WTC11 (cell line): ENCODE data around the gene KRTAP10-4.

Experiments
- CBFB ChIP-seq: sonication (generic); formaldehyde crosslinking; IDR thresholded peaks from 2 replicates; pipeline ENCODE4 v1.8.1; 2022; ENCODE audit warnings: mild to moderate bottlenecking, low read depth, missing genetic modification reagents
- CTCF ChIP-seq: fragments of 200-600 bp; IDR thresholded peaks from 2 replicates; pipeline ENCODE4 v1.8.0; 2022; ENCODE audit warnings: antibody characterized with exemption
- ELF4 ChIP-seq: sonication (generic); formaldehyde crosslinking; IDR thresholded peaks from 2 replicates; pipeline ENCODE4 v1.8.1; 2022; ENCODE audit warnings: low read depth, mild to moderate bottlenecking, moderate library complexity, missing genetic modification reagents
- FOXJ3 ChIP-seq: sonication (generic); formaldehyde crosslinking; IDR thresholded peaks from 2 replicates; pipeline ENCODE4 v1.9.0; 2021; ENCODE audit warnings: missing genetic modification reagents, mild to moderate bottlenecking, borderline replicate concordance
- MLX ChIP-seq: sonication (generic); formaldehyde crosslinking; IDR thresholded peaks from 2 replicates; pipeline ENCODE4 v1.8.1; 2023; ENCODE audit warnings: mild to moderate bottlenecking, missing genetic modification reagents, moderate library complexity
- NR1H2 ChIP-seq: sonication (generic); formaldehyde crosslinking; IDR thresholded peaks from 2 replicates; pipeline ENCODE4 v1.9.0; 2021; ENCODE audit warnings: mild to moderate bottlenecking, moderate library complexity, missing genetic modification reagents
- NR2C2 ChIP-seq: sonication (generic); formaldehyde crosslinking; IDR thresholded peaks from 2 replicates; pipeline ENCODE4 v1.8.0; 2022; ENCODE audit warnings: mild to moderate bottlenecking, missing genetic modification reagents
- NR3C1 ChIP-seq: sonication (generic); formaldehyde crosslinking; conservative IDR thresholded peaks from 2 replicates; pipeline ENCODE4 v1.8.1; 2023; ENCODE audit warnings: low read depth, mild to moderate bottlenecking, missing genetic modification reagents
- TCF7 ChIP-seq: sonication (generic); formaldehyde crosslinking; IDR thresholded peaks from 2 replicates; pipeline ENCODE4 v1.8.0; 2022; ENCODE audit warnings: mild to moderate bottlenecking, low read depth, missing genetic modification reagents, moderate library complexity
- ZNF281 ChIP-seq: sonication (generic); formaldehyde crosslinking; IDR thresholded peaks from 2 replicates; pipeline ENCODE4 v1.8.0; 2023; ENCODE audit warnings: mild to moderate bottlenecking, missing genetic modification reagents

- no peak for TF ChIP-seq CTCF
- no peak for TF ChIP-seq NR3C1 (CRISPR knock-in tag)
- no peak for TF ChIP-seq MLX (CRISPR knock-in tag)
- TF ChIP-seq NR1H2 (CRISPR knock-in tag), result no peak
- TF ChIP-seq ELF4 (CRISPR knock-in tag), result no peak
- no peak for TF ChIP-seq FOXJ3
- no peak for TF ChIP-seq ZNF281 (CRISPR knock-in tag)
- TF ChIP-seq NR2C2, result no peak
- no peak for TF ChIP-seq TCF7
- TF ChIP-seq CBFB (CRISPR knock-in tag), result no peak
These were observed 44.9 kb upstream of the KRTAP10-4 start for GRCh38 chr21:44528634-44528995.
